Skin epidermis (tissue), 12 donors: ENCODE data around the gene MB.
A peak's percentile ranks its signal among the peaks of the same experiment; 100 is the strongest.

Experiments
- H3K27ac ChIP-seq, 21 experiments: fragments of 200-600 bp; sonication (generic) in 11 of 21; one replicate each; pipeline ENCODE4 v1.5.0; 2020; ENCODE audit warnings: mild to moderate bottlenecking in 3 of 21, inconsistent platforms in 2 of 21, moderate library complexity in 2 of 21
- H3K4me3 ChIP-seq, 7 experiments: fragments of 200-600 bp; sonication (generic) in 2 of 7; one replicate each; pipeline ENCODE4 v1.5.0; 2020; ENCODE audit warnings: inconsistent platforms in 2 of 7, mild to moderate bottlenecking in 2 of 7, moderate library complexity in 1 of 7

The MB gene

GRCh38 chr22:35620624-35621251, 3.6 kb upstream of the MB start:
- H3K27ac ChIP-seq = peak overlapping the region in 1 of 21 experiments; percentile 29

GRCh38 chr22:35619336-35620094, 2.4 kb upstream of the MB start:
- H3K4me3 ChIP-seq = no peak overlapping the region
- no peak overlapping the region for H3K27ac ChIP-seq

More at GRCh38 chr22:35620624-35621251, 3.6 kb upstream of the MB start:
- no peak overlapping the region for H3K4me3 ChIP-seq

- H3K4me3 ChIP-seq = no peak overlapping the region
- no peak overlapping the region for H3K27ac ChIP-seq
These were observed 1.5 kb upstream of the MB start for GRCh38 chr22:35618427-35619223.

- Histone ChIP-seq H3K27ac (no peak overlapping the region), H3K4me3 (no peak overlapping the region)
These were observed 1.1 kb downstream of the MB start for GRCh38 chr22:35616043-35616442.

GRCh38 chr22:35615156-35615555, 2.0 kb downstream of the MB start:
- Histone ChIP-seq H3K27ac (no peak overlapping the region), H3K4me3 (no peak overlapping the region)

GRCh38 chr22:35614404-35614803, 2.7 kb downstream of the MB start:
- Histone ChIP-seq H3K27ac (no peak overlapping the region), H3K4me3 (no peak overlapping the region)

- no peak overlapping the region for H3K4me3 ChIP-seq
- no peak overlapping the region for H3K27ac ChIP-seq
These were observed 4.2 kb downstream of the MB start for GRCh38 chr22:35612903-35613302.

GRCh38 chr22:35611891-35612576, 5.1 kb downstream of the MB start:
- Histone ChIP-seq H3K27ac (peak overlapping the region in 1 of 21 experiments; percentile 38), H3K4me3 (no peak overlapping the region)

- Histone ChIP-seq H3K27ac (peak overlapping the region in 1 of 21 experiments; percentile 38), H3K4me3 (no peak overlapping the region)
These were observed 5.8 kb downstream of the MB start for GRCh38 chr22:35611200-35611890.

- no peak overlapping the region for H3K4me3 ChIP-seq
- H3K27ac ChIP-seq = no peak overlapping the region
These were observed 6.4 kb downstream of the MB start for GRCh38 chr22:35610741-35611140.

GRCh38 chr22:35609761-35610160, 7.4 kb downstream of the MB start:
- no peak overlapping the region for H3K27ac ChIP-seq
- H3K4me3 ChIP-seq = no peak overlapping the region

- no peak overlapping the region for H3K27ac ChIP-seq
- H3K4me3 ChIP-seq = no peak overlapping the region
These were observed 7.9 kb downstream of the MB start for GRCh38 chr22:35609261-35609660.

- no peak overlapping the region for H3K4me3 ChIP-seq
- no peak overlapping the region for H3K27ac ChIP-seq
These were observed 9.0 kb downstream of the MB start for GRCh38 chr22:35608088-35608487.

GRCh38 chr22:35606916-35607315, 10.2 kb downstream of the MB start:
- Histone ChIP-seq H3K27ac (no peak overlapping the region), H3K4me3 (no peak overlapping the region)

- no peak overlapping the region for H3K27ac ChIP-seq
- H3K4me3 ChIP-seq = no peak overlapping the region
These were observed 11.2 kb downstream of the MB start for GRCh38 chr22:35605851-35606481.

- H3K4me3 ChIP-seq = no peak overlapping the region
- no peak overlapping the region for H3K27ac ChIP-seq
These were observed 11.8 kb downstream of the MB start for GRCh38 chr22:35605369-35605680.

- Histone ChIP-seq H3K27ac (peak overlapping the region in 1 of 21 experiments; percentile 13), H3K4me3 (no peak overlapping the region)
These were observed 12.3 kb downstream of the MB start for GRCh38 chr22:35604621-35605368.
